Endothelial cell of umbilical vein (primary cell): ENCODE data around the gene MYRFL. TPM values are rescaled to one million over a fixed set of nuclear protein-coding genes. Genes with fewer than 3 reads are reported as not detected.

ENCODE experiments used
- BruUV-seq: library from RNA; stranded (reverse); fragments of 400-500 nt; replicated peaks from 2 replicates; lab custom pipeline; 2021; lab: Mats Ljungman, UMichigan
- CTCF ChIA-PET: fragments of 300-600, 350-600 bp; sonication (Branson Sonifier 250); formaldehyde crosslinking; loops from one replicate; lab custom pipeline; 2021; ENCODE audit warnings: antibody characterized with exemption, inconsistent platforms; lab: Charles Lee
- POLR2A ChIA-PET: fragments of 300-600, 350-600 bp; sonication (Branson Sonifier 250); formaldehyde crosslinking; loops from one replicate; lab custom pipeline; 2021; ENCODE audit warnings: antibody characterized with exemption, inconsistent platforms; lab: Charles Lee
- DNase-seq: peaks from one replicate; pipeline ENCODE4 v3.0.0-alpha.2; 2011; ENCODE audit warnings: low read depth, low spot score
- FAIRE-seq: peaks from 2 replicates; lab custom pipeline; 2011; peaks lifted over from hg19 to GRCh38; lab: Jason Lieb, UNC
- H2AFZ ChIP-seq: 2 replicates; pipeline ENCODE4 v1.6.0; 2012; ENCODE audit warnings: low read depth, low read length, control low read depth, inconsistent platforms
- H3K27ac ChIP-seq: 2 replicates; pipeline ENCODE4 v1.5.1; 2011; ENCODE audit warnings: low read depth, mild to moderate bottlenecking, control low read depth, low read length, moderate library complexity; ENCODE audit not compliant: insufficient read depth
- H3K27me3 ChIP-seq, 2 experiments: 2 replicates each; pipeline versions ENCODE4 v1.6.0 to v1.6.1; 2011; ENCODE audit warnings: low read length in 2 of 2, mixed read lengths in 1 of 2; ENCODE audit not compliant: control insufficient read depth in 2 of 2, insufficient read depth in 2 of 2
- H3K36me3 ChIP-seq, 2 experiments: 2 replicates in 1 of 2; 3 replicates in 1 of 2; pipeline ENCODE4 v1.5.1; 2011; ENCODE audit warnings: low read length in 2 of 2, mild to moderate bottlenecking in 1 of 2, moderate library complexity in 1 of 2; ENCODE audit not compliant: control insufficient read depth in 2 of 2, insufficient read depth in 2 of 2; ENCODE audit errors: extremely low read depth in 1 of 2
- H3K4me1 ChIP-seq: 3 replicates; pipeline ENCODE4 v1.5.1; 2011; ENCODE audit warnings: mild to moderate bottlenecking, low read length; ENCODE audit not compliant: control insufficient read depth, insufficient read depth; ENCODE audit errors: extremely low read depth
- H3K4me2 ChIP-seq: 2 replicates; pipeline ENCODE4 v1.6.1; 2011; ENCODE audit warnings: low read length, control low read depth, mixed read lengths; ENCODE audit not compliant: insufficient read depth
- H3K4me3 ChIP-seq, 3 experiments: fragments of 200-600 bp in 1 of 3; sonication (generic), shearing (Covaris generic) in 1 of 3; replicated peaks in 1 of 3; 2 replicates each; pipeline ENCODE4 v1.5.1; 2011 to 2016; ENCODE audit warnings: control low read depth in 3 of 3, low read length in 3 of 3, mild to moderate bottlenecking in 2 of 3, inconsistent platforms in 1 of 3, low read depth in 1 of 3, moderate library complexity in 1 of 3; ENCODE audit not compliant: insufficient read depth in 1 of 3
- H3K79me2 ChIP-seq: 2 replicates; pipeline ENCODE4 v1.6.0; 2012; ENCODE audit warnings: low read length, inconsistent platforms; ENCODE audit not compliant: control insufficient read depth, insufficient read depth
- H3K9ac ChIP-seq: replicated peaks from 2 replicates; pipeline ENCODE3; 2011; ENCODE audit warnings: low read length, control low read depth; ENCODE audit not compliant: insufficient read depth; ENCODE audit errors: extremely low read depth
- H3K9me1 ChIP-seq: replicated peaks from 3 replicates; pipeline ENCODE4 v1.6.0; 2011; ENCODE audit warnings: mild to moderate bottlenecking, low read length; ENCODE audit not compliant: control insufficient read depth, insufficient read depth; ENCODE audit errors: extremely low read depth
- H3K9me3 ChIP-seq: replicated peaks from 2 replicates; pipeline ENCODE4 v1.5.1; 2012; ENCODE audit warnings: low read length, inconsistent platforms; ENCODE audit not compliant: control insufficient read depth, insufficient read depth
- H4K20me1 ChIP-seq: replicated peaks from 2 replicates; pipeline ENCODE3; 2011; ENCODE audit warnings: mild to moderate bottlenecking, low read length; ENCODE audit not compliant: control insufficient read depth, insufficient read depth; ENCODE audit errors: extremely low read depth
- CTCF ChIP-seq, 2 donors: IDR thresholded peaks; 1 replicate in 1 of 2; 2 replicates in 1 of 2; pipeline ENCODE4 v1.5.1; 2011; ENCODE audit warnings: low read length in 2 of 2, mild to moderate bottlenecking in 2 of 2, moderate library complexity in 2 of 2, control low read depth in 1 of 2, inconsistent platforms in 1 of 2, low read depth in 1 of 2; ENCODE audit not compliant: insufficient read depth in 1 of 2; ENCODE audit errors: extremely low read depth in 1 of 2
- EZH2 ChIP-seq: IDR thresholded peaks from 2 replicates; pipeline ENCODE4 v1.6.1; 2012; ENCODE audit warnings: borderline replicate concordance, low read depth, mild to moderate bottlenecking, moderate library complexity, low read length, inconsistent platforms; ENCODE audit not compliant: severe bottlenecking
- FOS ChIP-seq: IDR thresholded peaks from 2 replicates; pipeline ENCODE4 v1.6.1; 2011; ENCODE audit warnings: mild to moderate bottlenecking, low read length, moderate library complexity, borderline replicate concordance; ENCODE audit not compliant: insufficient read depth
- GATA2 ChIP-seq: IDR thresholded peaks from 2 replicates; pipeline ENCODE4 v1.7.0; 2011; ENCODE audit warnings: low read depth, mild to moderate bottlenecking, moderate library complexity, mixed read lengths, low read length; ENCODE audit not compliant: insufficient read length, insufficient read depth
- JUN ChIP-seq: IDR thresholded peaks from 2 replicates; pipeline ENCODE4 v1.6.1; 2011; ENCODE audit warnings: borderline replicate concordance, low read depth; ENCODE audit not compliant: insufficient read length, insufficient read depth
- MAX ChIP-seq: IDR thresholded peaks from 2 replicates; pipeline ENCODE4 v1.6.1; 2011; ENCODE audit not compliant: insufficient read depth, insufficient read length
- MYC ChIP-seq: IDR thresholded peaks from one replicate; pipeline ENCODE4 v1.6.1; 2011; ENCODE audit warnings: mild to moderate bottlenecking, low read depth, low read length
- POLR2A ChIP-seq: IDR thresholded peaks from 2 replicates; pipeline ENCODE4 v1.6.1; 2012; ENCODE audit warnings: low read depth, mild to moderate bottlenecking, control low read depth, low read length
- POLR2AphosphoS5 ChIP-seq: IDR thresholded peaks from 2 replicates; pipeline ENCODE4 v1.6.1; 2012; ENCODE audit warnings: low read depth, mild to moderate bottlenecking, control low read depth, low read length, moderate library complexity; ENCODE audit not compliant: insufficient read depth
- dilution Hi-C: fragments of 300-500 bp; cut with MboI; formaldehyde crosslinking; loops from one replicate; pipeline ENCODE4 v1.15.0; 2019; ENCODE audit warnings: low sequenced_read_pairs; ENCODE audit not compliant: extremely low pct_ligation_motif_present
- intact Hi-C: fragments of 100-400 bp; cut with micrococcal nuclease; formaldehyde crosslinking; loops from one replicate; pipeline ENCODE4 v1.10.0; 2022
- polyA plus RNA-seq, 4 experiments: library from polyadenylated mRNA; depleted of rRNA in 3 of 4; stranded (reverse) in 3 of 4; unstranded in 1 of 4; fragments of >200 nt; gene quantifications; 2 replicates each; pipeline versions ENCODE4 v1.2.1 to v1.2.3, GENCODE V29; 2011 to 2012; ENCODE audit warnings: missing spikeins in 1 of 4
- total RNA-seq: library from RNA; stranded (reverse); gene quantifications from 2 replicates; pipeline ENCODE4 v1.2.3, GENCODE V29; 2021

Gene MYRFL
- total and polyA plus RNA-seq, 2 donors (not counting 3 experiments of a cell fraction or from before 2014, with no cell fraction given), result not detected

- ChIA-PET CTCF (interaction anchor here (0.8 to 2.8 kb wide), 5 partner anchors 8 to 41 kb away, joined by 3 to 9 read pairs (median 3); no protein-coding TSS in a partner anchor), POLR2A (no interaction called here)
- no peaks in the 10 kb centered on the region for H3K9me3 ChIP-seq
- no peaks in the 10 kb centered on the region for H3K79me2 ChIP-seq
- H3K9me1 ChIP-seq, result no peaks in the 10 kb centered on the region
- H3K36me3 ChIP-seq, result no peaks in the 10 kb centered on the region
- H4K20me1 ChIP-seq, result no peaks in the 10 kb centered on the region
- intact Hi-C loops, result loop anchor here (5.0 kb wide), 1 partner anchor 134 kb away; no protein-coding TSS in a partner anchor
- peaks cover 17% of the 10 kb centered on the region for H3K4me1 ChIP-seq
- no peak for TF ChIP-seq JUN
- no peak for TF ChIP-seq EZH2
- TF ChIP-seq GATA2, result no peak
- no peak for TF ChIP-seq MYC
- no peak for TF ChIP-seq CTCF (IDR thresholded peaks at IDR 0.05; ENCODE audit: extremely low read depth in 1 of 2, insufficient read depth in 1 of 2, low read depth in 1 of 2, low read length in 2 of 2)
- TF ChIP-seq POLR2AphosphoS5, result no peak
- no peak for TF ChIP-seq POLR2A
- TF ChIP-seq FOS, result no peak
- TF ChIP-seq MAX, result no peak
- H3K27ac ChIP-seq, result no peak overlapping the region
- H2AFZ ChIP-seq, result no peak overlapping the region
- no peak overlapping the region for H3K9ac ChIP-seq
- no peak for DNase-seq
- no peaks in the 10 kb centered on the region for H3K27me3 ChIP-seq
- no peak overlapping the region for H3K4me3 ChIP-seq
- dilution Hi-C loops, result no loop called here
- no peak overlapping the region for H3K4me2 ChIP-seq
- no peak for FAIRE-seq
- no TSS peak for BruUV-seq
These were observed 4.0 kb upstream of the MYRFL start for GRCh38 chr12:69821032-69821455.
